Liver (tissue), 9 donors: ENCODE results near the gene COQ9. TPM values are rescaled to one million over a fixed set of nuclear protein-coding genes. Genes with fewer than 3 reads are reported as not detected.

ENCODE experiments used
- DNase-seq: peaks from one replicate; pipeline ENCODE4 v3.0.0-alpha.2; 2017; ENCODE audit warnings: low spot score
- H3K27ac ChIP-seq, 2 donors: one replicate each; pipeline ENCODE4 v1.7.0; 2013; ENCODE audit warnings: inconsistent platforms in 2 of 2, low read length in 2 of 2, control low read depth in 1 of 2, low read depth in 1 of 2, mild to moderate bottlenecking in 1 of 2
- H3K27me3 ChIP-seq, 4 donors: one replicate each; pipeline versions ENCODE4 v1.6.1 to v1.7.0; 2013; ENCODE audit warnings: low read length in 3 of 4, inconsistent platforms in 1 of 4, mild to moderate bottlenecking in 1 of 4, moderate library complexity in 1 of 4; ENCODE audit not compliant: control insufficient read depth in 4 of 4, insufficient read depth in 4 of 4
- H3K36me3 ChIP-seq, 4 donors: one replicate each; pipeline versions ENCODE4 v1.6.1 to v1.7.0; 2013; ENCODE audit warnings: low read length in 3 of 4, mild to moderate bottlenecking in 3 of 4, low read depth in 1 of 4, moderate library complexity in 1 of 4; ENCODE audit not compliant: control insufficient read depth in 4 of 4, insufficient read depth in 3 of 4
- H3K4me1 ChIP-seq, 4 donors: one replicate each; pipeline versions ENCODE4 v1.6.1 to v1.7.0; 2013; ENCODE audit warnings: low read length in 3 of 4, mild to moderate bottlenecking in 3 of 4, moderate library complexity in 1 of 4; ENCODE audit not compliant: control insufficient read depth in 4 of 4, insufficient read depth in 4 of 4
- H3K4me3 ChIP-seq, 3 donors: one replicate each; pipeline versions ENCODE4 v1.6.1 to v1.7.0; 2013; ENCODE audit warnings: low read length in 3 of 3, control low read depth in 1 of 3, low read depth in 1 of 3, mild to moderate bottlenecking in 1 of 3
- H3K9ac ChIP-seq, 2 donors: one replicate each; pipeline ENCODE4 v1.7.0; 2013; ENCODE audit warnings: low read length in 2 of 2, mild to moderate bottlenecking in 2 of 2, moderate library complexity in 2 of 2, control low read depth in 1 of 2, low read depth in 1 of 2
- H3K9me3 ChIP-seq, 4 donors: one replicate each; pipeline versions ENCODE4 v1.6.1 to v1.7.0; 2013; ENCODE audit warnings: low read length in 3 of 4; ENCODE audit not compliant: control insufficient read depth in 4 of 4
- EGR1 ChIP-seq, 2 donors: IDR thresholded peaks; 2 replicates each; pipeline ENCODE4 v1.6.1; 2016 to 2018; ENCODE audit warnings: antibody characterized with exemption in 2 of 2, low read depth in 2 of 2
- FOXA1 ChIP-seq: IDR thresholded peaks from 2 replicates; pipeline ENCODE4 v1.6.1; 2016; ENCODE audit warnings: antibody characterized with exemption
- FOXA2 ChIP-seq: IDR thresholded peaks from 2 replicates; pipeline ENCODE4 v1.6.1; 2016; ENCODE audit warnings: antibody characterized with exemption
- GABPA ChIP-seq, 2 donors: IDR thresholded peaks in 1 of 2; conservative IDR thresholded peaks in 1 of 2; 2 replicates each; pipeline ENCODE4 v1.6.1; 2016; ENCODE audit warnings: antibody characterized with exemption in 2 of 2, mild to moderate bottlenecking in 1 of 2, moderate library complexity in 1 of 2
- HNF4A ChIP-seq, 2 donors: conservative IDR thresholded peaks; 2 replicates each; pipeline ENCODE4 v1.6.1; 2016; ENCODE audit warnings: antibody characterized with exemption in 2 of 2, mild to moderate bottlenecking in 2 of 2
- JUND ChIP-seq, 2 donors: IDR thresholded peaks; 2 replicates each; pipeline ENCODE4 v1.6.1; 2016; ENCODE audit warnings: antibody characterized with exemption in 2 of 2
- RAD21 ChIP-seq, 2 donors: IDR thresholded peaks; 2 replicates each; pipeline ENCODE4 v1.6.1; 2016; ENCODE audit warnings: antibody characterized with exemption in 2 of 2, mild to moderate bottlenecking in 2 of 2
- SP1 ChIP-seq: IDR thresholded peaks from 2 replicates; pipeline ENCODE4 v1.6.1; 2018; ENCODE audit warnings: antibody characterized with exemption, mild to moderate bottlenecking
- WGBS: extraction: QIAGEN DNeasy Blood & Tissue Kit; methylation state at CpG from one replicate; pipeline ENCODE4 v1.1.7; 2013; 5-methylcytosine and 5-hydroxymethylcytosine counted together
- polyA plus RNA-seq, 2 donors: library from polyadenylated mRNA; stranded (reverse) in 1 of 2; unstranded in 1 of 2; fragments of 200-250 nt in 1 of 2; fragments of >200 nt in 1 of 2; fragmentation: Nextera tagmentation in 1 of 2; extraction: Ambion mirVana in 1 of 2; gene quantifications; one replicate each; pipeline versions ENCODE4 v1.2.1 to v1.2.3, GENCODE V29; 2013 to 2015
- total RNA-seq, 2 donors: library from RNA; depleted of rRNA; stranded (reverse); fragments of >200 nt; gene quantifications; one replicate each; pipeline ENCODE4 v1.2.3, GENCODE V29; 2014
- TF ChIP-seq, protein P1 (sequence below): IDR thresholded peaks from 2 replicates; pipeline ENCODE4 v1.6.1; 2016; ENCODE audit warnings: antibody characterized with exemption
- TF ChIP-seq, protein P2 (sequence below): IDR thresholded peaks from 2 replicates; pipeline ENCODE4 v1.6.1; 2016; ENCODE audit warnings: antibody characterized with exemption
- donor health status: healthy.
- donor health status: healthy.
- donor health status: healthy.
- donor health status: healthy.
- donor health status: healthy.

COQ9 gene
- total and polyA plus RNA-seq, 4 donors: 21.0 to 81.5 (median 58.0) TPM

DNA sequence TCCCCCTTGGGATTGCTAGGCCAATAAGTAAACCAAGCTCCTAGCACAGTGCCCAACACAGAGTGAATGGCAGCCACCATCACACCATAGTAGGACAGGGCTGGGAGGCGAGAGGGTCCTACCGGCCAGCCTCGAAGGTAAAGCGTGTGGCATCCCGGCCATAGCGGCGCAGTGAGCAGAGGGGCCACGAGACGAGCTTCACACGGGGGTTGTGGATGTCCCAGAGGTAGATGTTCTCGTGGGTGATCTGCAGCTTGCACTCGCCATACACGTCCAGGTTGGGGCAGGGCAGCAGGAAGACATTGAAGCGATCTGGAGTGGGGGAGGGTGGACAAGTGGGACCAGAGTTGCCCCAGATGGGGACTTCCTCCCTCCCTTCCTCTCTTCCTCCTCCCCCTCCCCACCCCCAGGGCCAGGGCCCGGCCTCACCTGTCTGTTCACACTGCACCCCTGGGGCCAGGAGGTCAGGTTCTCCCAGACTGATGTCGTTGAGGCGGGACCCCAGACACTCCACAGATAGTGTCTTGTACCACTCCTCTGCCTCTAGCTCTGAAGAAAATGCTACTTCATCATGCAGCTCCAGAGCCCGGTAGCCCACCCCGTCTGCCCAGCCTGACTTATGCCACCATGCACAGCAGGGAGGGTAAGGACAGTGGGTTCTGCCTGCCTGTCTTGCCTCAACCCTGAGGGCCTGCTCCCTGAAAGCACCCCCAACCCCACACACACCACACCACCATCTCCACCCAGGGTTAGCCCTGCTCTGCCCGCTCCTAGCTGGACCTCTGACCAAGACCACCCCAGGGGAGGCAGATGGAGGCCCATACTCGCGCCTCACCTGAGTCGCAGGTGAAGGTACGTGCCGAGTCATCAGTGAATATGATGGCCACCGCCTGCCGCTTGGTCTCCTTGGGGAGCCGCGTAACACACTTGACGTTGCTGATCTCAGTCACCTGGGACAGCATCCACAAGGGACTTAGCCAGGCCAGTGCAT is 27.7 kb downstream of the COQ9 start:
- H3K4me1 ChIP-seq: peaks cover 21 to 72% (median 56%) of the 10 kb centered on the region in 4 donors
- H3K4me3 ChIP-seq: no peak overlapping the region
- peaks cover 5 to 24% (median 11%) of the 10 kb centered on the region in 4 donors for H3K36me3 ChIP-seq
- no peaks in the 10 kb centered on the region for H3K9me3 ChIP-seq
- H3K27me3 ChIP-seq: no peaks in the 10 kb centered on the region
- TF ChIP-seq JUND (IDR thresholded peaks at IDR 0.05) (no peak), FOXA1 (no peak)
- no peak overlapping the region for H3K27ac ChIP-seq
- no peak overlapping the region for H3K9ac ChIP-seq
- WGBS: 90% methylated on average over 30 of the region's 30 CpGs
- DNase-seq: no peak

DNA sequence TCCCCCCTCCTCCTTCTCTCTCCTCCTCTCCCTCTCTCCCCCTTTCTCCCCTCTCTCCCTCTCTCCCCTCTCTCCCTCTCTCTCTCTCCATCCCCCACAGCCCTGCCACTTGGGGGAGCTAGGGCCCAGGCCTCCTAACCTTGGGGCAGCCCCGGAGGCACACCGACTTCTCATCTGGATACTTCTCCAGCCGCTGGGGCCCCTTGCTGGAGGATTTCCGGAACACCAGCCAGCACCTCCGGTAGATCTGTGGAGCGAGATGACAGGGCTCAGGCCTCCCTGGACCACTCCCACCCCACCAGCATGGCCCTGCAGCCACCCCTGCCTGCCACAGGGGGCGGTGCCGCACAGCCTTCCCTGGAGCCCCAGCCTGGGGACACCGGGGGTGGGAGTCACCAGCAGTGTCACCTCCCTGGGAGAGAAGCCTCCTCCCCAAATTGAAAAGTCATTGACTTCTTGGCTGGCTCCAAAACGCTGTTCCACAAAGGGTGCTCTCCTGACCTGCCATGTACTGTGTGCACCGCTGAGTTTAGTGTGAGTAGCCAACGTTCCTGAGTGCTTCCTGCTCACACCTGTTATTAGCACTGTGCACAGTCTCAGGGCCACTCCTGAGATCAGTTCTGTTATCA is 28.5 kb downstream of the COQ9 start:
- no peak overlapping the region for H3K9ac ChIP-seq
- H3K27ac ChIP-seq: no peak overlapping the region
- no peak overlapping the region for H3K4me3 ChIP-seq
- 54% methylated on average over 12 of the region's 12 CpGs for WGBS
- peaks cover 27 to 72% (median 55%) of the 10 kb centered on the region in 4 donors for H3K4me1 ChIP-seq
- peaks cover 0 to 16% (median 8%) of the 10 kb centered on the region in 4 donors for H3K36me3 ChIP-seq
- no peaks in the 10 kb centered on the region for H3K27me3 ChIP-seq
- TF ChIP-seq RAD21 (IDR thresholded peaks at IDR 0.05) (peak in 1 of 2 donors; percentile 40), SP1 (no peak)
- TF ChIP-seq, protein P1, sequence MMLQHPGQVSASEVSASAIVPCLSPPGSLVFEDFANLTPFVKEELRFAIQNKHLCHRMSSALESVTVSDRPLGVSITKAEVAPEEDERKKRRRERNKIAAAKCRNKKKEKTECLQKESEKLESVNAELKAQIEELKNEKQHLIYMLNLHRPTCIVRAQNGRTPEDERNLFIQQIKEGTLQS: no peak
- no peaks in the 10 kb centered on the region for H3K9me3 ChIP-seq
- peak; percentile 59 for DNase-seq

DNA sequence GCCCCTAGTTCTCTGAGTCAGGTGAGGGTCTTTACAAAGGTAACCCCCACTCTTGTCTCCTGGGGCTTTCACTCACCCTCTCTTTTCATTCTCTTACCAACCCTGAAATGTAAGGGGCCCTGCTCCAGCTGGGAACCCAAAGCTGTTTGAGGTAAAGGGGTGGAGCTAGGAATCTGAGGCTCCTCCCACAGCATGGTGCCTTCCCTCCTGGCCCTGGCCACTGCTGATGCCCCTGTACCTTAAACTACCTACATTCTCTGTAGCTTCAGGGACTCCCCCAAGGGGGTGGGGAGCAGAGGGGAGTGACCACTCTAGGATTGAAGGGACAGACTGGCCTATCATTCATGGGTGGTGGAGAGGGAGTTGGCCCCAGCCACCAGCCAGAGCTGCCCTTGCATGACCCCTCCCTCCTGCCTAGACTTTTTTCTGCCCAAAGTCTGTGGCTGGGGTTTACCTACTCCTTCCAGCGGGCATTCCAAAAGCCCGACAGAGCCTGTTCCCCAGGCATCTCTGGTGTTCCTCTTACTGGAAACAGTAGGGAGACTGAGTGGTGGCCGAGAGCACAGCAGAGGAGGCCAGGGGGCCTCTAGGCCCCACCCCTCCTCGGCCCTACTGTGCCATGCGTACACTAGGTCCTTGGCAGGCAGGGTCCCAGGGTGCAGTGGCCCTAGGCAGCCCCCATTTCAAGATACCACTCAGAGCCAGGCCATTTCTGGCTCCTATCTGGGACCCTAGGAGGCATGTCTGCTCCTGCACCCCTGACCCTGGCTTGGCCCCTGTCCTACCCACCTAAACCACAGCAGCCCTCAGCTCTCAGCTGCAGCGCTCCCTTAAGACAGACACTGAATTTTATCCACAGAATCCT is 29.5 kb downstream of the COQ9 start:
- DNase-seq: no peak
- Histone ChIP-seq H3K27me3 (no peaks in the 10 kb centered on the region), H3K9ac (no peak overlapping the region), H3K36me3 (peaks cover 0 to 16% (median 8%) of the 10 kb centered on the region in 4 donors), H3K27ac (no peak overlapping the region), H3K4me3 (no peak overlapping the region), H3K4me1 (peaks cover 27 to 65% (median 49%) of the 10 kb centered on the region in 4 donors), H3K9me3 (no peaks in the 10 kb centered on the region)
- 92% methylated on average over 6 of the region's 6 CpGs for WGBS
- TF ChIP-seq FOXA2 (no peak), HNF4A (conservative IDR thresholded peaks at IDR 0.05) (no peak), EGR1 (IDR thresholded peaks at IDR 0.05; ENCODE audit: low read depth in 2 of 2) (no peak), GABPA (IDR thresholded peaks at IDR 0.05 in 1 of 2, conservative IDR thresholded peaks at IDR 0.05 in 1 of 2) (no peak), RAD21 (IDR thresholded peaks at IDR 0.05) (no peak), FOXA1 (no peak)
- TF ChIP-seq, protein P1: no peak
- TF ChIP-seq, protein P2, sequence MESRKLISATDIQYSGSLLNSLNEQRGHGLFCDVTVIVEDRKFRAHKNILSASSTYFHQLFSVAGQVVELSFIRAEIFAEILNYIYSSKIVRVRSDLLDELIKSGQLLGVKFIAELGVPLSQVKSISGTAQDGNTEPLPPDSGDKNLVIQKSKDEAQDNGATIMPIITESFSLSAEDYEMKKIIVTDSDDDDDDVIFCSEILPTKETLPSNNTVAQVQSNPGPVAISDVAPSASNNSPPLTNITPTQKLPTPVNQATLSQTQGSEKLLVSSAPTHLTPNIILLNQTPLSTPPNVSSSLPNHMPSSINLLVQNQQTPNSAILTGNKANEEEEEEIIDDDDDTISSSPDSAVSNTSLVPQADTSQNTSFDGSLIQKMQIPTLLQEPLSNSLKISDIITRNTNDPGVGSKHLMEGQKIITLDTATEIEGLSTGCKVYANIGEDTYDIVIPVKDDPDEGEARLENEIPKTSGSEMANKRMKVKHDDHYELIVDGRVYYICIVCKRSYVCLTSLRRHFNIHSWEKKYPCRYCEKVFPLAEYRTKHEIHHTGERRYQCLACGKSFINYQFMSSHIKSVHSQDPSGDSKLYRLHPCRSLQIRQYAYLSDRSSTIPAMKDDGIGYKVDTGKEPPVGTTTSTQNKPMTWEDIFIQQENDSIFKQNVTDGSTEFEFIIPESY: no peak
